NCI-H2227 (cell line): ENCODE measurements around the gene TTLL11.

ENCODE experiments used
- DNase-seq: peaks from one replicate; lab custom pipeline; 2025; ENCODE audit not compliant: unreplicated experiment; lab: John Stamatoyannopoulos, UW

Gene TTLL11

DNA sequence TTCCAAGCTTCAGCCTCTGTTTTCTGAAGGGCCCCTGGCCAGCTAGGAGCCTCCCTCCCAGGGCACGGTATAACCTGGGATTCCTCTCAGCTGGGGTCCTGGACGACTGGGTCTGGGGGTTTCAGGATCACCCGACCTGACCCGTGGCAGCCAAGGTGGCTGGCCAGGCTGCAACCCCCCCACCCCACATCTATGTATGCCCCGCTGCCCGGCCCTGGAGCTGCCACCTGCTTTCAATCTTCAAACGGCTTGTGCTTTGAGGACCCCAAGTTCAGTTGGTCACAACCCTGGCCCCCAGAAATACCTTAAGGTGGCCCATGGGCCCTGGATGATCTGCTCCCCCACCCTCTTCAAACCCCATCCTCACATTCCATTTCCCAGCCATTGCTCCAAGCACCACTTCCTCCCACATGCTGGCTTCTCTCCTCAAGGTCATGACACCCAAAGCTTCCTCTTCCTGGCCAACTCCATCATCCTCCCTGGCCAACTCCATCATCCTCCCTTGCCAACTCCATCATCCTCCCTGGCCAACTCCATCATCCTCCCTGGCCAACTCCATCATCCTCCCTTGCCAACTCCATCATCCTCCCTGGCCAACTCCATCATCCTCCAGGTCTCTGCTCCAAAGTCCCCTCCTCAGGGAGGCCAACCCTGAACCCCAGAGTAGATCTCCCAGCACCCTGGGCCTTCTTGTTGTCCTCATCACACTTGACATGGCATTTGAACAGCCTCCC lies 17.2 kb upstream of the TTLL11 start:
- no peak for DNase-seq

DNA sequence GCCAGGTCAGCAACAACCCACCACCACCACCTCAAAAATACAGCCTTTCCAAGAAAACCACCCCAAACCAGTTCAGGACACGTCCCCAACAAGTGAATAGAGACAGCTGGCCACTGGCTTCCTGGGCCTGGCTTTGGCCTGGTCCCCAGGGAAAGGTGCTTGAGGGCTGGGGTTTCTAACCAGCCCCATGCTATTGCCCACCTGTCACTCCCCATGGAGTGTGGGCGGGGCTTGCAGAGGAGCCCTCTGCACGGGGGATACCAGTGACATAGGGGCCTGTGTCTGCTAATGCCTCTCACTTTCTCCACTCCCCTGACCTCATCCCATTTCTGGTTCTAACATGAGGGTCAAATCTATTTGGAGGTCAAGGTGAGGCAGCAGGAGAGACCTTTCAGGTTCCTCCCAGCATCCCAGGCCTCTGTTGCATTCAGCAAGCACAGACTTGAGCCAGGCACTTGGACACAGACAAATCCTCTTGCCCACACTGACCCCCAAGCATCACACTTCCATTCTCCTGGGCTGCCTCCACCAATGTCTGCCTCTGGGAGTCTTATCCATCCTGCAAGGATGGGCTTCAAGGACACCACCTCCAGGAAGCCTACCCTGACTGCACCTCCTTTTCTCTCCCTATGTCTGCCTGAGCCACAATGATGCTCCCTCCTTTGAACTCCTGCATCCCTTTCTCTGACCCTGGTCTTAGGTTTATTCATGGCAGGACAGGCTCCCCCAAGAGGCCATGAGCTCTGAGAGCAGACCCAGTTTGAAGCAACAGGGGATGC lies 16.1 kb upstream of the TTLL11 start:
- no peak for DNase-seq

DNA sequence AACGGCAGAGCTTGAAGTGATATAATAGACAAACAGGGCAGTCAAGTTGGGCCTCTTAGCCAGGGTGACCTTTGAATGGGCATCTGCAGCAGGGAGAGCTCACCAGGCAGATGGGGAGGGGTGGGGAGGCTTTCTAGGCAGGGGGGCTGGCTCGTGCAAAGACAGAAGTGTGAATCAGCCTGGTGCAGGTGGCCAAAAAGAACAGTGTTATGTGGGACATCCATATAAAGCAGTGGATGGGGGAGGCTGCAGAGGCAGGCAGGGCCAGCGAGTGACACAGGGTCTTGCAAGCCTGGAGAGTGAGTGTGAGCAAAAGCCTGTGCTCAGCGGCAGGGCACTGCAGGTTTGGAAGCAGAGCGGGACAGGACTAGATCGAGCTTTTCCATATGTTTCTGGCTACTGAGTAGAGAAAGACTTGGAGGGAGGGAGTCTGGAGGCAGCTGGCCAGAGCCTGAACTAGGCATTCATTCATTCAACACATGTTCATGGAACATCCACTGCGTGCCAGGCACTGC lies 14.2 kb upstream of the TTLL11 start:
- DNase-seq = peak; percentile 21

DNA sequence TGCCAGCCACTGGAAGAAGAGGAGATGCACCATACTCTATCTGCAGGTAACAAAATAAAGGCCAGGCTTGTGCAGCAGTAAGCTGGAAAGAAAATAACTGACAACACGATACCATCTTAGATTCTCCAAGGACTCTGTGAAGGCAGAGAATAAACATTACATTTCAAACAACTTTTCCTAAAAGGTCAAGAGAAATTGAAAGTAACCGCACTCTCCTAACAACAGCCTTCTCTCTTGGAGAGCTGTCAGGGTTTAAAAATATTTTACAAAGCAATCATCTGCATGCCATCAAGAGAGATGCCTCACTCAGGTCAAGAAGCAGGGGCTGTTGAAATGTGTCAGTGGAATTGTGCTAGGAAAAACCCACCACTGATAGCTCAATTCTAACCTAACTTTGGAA lies 13.5 kb upstream of the TTLL11 start:
- DNase-seq = no peak

DNA sequence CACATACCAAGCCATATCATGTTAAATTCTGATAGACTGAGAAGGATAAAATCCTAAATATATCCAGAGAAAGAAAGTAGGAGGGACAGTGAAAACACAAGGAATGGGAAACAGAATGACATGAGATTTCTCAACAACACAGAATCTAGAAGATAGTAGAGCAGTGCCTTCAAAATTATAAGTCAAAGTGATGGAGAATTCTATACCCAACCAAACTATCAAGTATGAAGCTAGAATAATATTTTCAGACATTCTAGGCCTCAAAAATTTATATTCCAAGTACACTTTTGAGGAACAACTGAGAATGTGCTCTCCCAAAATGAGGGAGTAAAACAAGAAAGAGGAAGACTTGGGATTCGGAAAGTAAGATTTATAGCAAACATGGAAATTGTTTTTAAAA lies 10.9 kb upstream of the TTLL11 start:
- DNase-seq = no peak

DNA sequence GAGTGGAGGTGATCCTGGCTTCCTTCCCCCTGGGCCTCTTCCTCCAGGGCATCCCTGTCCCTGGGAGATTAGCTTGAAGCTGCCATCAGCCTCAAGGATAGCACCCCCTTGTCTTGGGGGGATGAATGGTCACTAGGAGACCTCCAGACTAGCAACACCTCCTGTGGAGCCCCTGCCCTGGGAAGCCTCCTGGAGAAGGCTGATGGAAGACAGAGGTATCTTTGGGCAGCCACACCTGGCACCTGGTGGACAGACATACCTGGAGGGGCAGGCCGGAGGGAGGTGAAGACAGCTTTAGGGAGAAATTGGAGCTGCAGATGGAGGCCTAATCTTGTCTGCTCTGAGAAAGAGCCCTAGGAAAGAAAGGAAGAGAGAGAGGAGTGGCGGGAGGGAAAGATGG lies 9.0 kb upstream of the TTLL11 start:
- DNase-seq = no peak

DNA sequence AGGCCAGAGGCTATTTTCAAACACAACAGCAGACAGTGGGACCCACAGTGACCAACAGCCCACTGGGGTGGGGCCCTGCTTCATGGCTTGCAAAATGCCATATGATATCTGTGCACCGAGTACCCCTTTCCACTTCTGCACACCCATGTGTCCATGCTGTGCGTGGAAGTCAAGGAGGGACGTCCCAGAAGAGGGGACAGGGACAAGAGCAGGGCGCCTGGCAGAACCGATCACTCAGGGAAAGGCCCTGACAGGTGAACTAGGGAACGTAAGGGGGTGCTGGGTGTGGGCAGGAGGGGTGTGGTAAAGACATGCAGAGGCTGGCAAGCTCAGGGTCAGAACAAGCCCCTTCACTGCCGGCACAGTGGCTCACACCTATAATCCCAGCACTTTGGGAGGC lies 7.6 kb upstream of the TTLL11 start:
- DNase-seq = no peak

DNA sequence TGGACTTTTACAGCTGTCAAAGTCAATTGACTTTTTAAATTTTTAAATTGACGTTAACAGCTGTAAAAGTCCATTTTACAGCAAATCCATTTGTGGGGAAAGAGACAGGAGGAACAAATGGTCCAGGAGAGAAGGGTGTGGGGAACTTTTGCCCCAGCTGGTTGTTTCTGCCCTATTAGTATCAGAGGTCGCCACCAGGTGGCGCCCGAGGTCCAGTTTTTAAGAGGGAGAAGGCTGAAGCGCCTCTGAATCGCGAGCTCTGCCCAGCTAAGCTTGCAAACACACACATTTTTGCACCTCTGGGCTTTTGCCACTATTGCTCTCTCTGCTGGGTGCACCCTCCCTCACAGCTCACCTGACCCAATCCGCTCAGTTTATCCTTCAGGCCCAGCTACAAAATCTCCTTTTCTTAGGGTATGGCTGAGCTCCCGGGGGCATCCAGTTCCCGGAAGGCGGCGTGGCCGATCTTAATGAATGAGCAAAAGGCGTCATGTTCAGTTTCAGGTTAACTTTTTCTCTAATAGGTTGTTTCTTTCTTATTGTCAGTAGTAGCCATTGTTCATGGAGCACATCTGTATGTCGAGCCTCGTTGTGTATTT lies 6.3 kb upstream of the TTLL11 start:
- DNase-seq = peak; percentile 82

DNA sequence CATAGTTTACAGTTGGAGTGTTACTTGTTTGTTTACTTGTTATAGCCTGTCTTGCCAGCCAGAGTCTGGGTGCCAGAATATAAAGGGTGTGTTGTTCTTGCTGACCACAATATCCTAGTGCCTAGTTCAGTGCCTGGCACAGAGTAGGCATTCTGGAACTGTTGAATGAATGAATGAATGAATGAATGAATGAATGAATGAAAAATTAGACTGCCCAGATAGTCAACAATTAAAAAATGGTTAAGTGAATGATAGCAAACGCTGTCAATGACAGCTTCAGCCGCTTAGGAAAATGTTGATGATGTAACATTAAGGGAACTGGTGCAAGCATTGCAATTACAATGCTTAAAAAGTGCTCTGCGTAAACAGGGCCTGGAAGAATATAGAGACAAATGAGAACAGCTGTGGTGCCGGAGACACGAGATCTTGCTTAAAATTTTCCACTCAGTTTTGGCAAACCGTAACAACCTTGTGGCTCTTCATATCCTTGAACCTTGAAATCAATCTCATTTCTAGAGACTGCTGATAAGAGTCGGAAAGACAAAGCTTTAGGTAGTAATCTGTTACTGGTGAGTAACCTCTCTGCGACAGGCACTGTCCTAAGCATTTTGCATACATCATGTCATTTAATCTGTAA lies 4.7 kb upstream of the TTLL11 start:
- no peak for DNase-seq

DNA sequence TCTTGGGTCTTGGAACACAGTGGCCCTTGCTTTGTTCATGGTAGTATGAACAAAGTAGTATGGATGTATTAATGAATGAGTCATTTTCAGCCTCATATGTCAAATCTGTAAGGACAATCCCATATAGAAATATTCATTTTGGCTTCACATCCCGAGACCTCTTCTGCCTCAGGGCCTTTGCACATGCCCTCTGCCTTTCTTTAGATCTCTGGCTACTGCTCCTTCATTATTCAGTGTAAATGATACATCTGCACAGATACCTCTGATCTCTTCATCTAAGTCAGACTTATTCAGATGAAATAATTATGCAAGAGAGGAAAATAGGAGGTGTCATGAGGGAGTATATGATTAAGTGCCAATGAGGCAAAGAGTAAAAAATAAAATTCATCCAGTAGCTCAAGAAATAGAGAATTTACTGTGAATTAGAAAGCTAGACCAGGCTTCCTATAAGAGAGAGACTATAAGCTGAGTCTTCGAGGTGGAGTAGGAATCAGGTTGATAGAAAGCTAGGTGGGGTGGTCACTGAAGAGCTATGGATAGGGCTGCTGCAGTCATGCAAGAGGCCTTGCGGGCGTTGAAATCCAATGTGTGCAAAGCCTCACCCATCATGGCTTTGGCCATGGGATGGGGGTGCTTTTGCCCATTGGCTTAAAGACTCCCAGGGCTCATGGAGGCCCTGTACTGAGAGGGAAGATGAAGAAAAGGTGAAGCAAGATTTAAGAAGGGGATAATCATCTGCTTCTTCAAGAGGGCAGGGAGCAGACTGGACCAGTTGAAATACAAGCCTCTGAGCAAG lies 3.7 kb upstream of the TTLL11 start:
- DNase-seq = no peak

DNA sequence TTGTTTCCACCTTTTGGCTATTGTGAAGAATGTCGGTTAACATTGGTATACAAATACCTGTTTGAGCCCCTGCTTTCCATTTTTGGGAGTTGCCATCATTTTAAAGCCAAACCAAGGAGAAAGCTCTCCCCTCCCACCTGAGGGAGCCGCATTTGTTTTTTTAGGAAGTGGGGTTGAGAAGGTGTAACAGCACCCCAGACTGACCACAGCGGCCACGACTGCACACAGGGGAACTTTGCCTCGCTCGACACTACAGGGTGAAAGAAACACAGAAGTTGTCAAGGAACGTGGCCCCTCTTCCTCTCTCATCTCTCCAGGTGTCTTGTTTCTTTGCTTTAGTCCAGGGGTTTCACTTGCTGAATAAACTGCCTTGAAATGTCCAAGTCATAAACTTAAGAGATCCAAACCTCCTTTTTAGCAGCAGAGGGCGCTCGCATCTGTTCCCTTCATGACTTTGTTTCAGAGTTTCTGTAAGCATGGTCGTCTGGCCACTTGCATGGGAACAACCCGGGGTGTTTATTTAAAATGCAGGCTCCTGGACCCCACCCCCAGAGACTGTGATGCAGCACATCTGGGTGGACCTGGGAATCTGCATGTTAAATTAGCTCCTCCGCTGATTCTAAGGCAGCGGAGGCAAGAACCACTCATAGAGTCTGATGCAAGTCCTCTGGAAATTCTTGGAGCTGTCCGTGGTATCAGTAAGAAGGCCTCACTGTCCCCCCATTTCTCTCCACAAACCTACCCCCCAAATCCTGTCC lies 2.1 kb upstream of the TTLL11 start:
- peak; percentile 66 for DNase-seq

DNA sequence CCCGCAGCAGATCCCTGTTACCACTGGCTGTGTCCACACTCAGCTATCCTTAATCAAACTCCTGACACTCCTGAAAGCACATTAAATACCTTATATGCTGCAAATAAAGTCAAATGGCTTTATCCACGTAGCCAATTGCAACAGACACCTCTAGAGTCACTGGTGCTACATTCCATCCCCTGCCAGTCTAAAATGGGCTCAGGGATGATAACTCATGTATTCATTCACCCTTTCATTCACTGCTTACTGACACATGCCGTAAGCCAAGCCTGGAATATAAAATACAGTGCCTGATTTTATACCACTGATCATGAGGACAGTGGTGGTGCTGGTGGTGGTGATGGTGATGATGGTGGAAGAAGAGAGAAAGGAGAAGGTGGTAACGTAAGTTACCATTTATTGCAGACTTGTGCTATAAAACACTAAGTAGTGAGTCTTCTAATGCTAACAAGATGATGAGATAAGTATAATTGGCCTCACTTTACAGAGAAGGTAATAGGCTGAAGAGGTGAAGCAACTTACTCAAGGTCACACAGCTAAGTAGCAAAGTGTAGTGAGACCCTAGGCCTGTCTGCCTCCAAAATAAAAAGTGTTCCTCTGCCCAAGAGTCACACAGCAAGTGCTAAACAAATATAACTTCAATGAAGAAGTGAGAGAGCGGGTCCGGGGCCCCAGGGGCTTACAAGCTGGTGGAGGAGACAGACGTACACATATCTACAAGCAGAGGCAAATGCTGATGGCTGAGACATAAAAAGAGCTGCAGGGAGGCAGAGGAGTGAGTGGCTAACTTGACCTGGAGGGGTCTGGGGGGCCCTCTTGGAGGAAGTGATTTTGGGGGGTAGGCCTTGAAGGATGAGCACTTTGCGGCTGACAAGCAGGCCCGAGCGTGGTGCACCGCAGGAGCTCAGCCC lies 1.2 kb downstream of the TTLL11 start:
- DNase-seq = no peak

DNA sequence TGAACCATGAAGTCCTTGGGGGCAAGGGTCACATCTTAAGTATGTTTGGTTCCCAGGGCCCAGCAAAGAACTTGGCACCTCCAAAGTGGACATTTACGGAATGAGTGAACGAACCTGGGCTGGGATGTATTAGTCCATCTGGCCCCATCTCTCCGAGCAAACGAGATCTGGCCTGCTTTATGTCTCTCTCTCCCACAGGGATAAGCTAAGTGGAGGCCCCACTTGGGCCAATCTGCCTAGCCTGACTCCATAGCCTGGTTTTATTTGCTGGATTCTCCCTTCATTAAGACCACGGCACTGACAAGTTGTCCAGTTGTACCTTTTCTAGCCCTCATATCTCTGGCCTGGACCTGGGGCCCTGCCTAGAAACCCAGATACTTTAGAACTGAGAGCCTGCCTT lies 2.1 kb downstream of the TTLL11 start:
- no peak for DNase-seq

DNA sequence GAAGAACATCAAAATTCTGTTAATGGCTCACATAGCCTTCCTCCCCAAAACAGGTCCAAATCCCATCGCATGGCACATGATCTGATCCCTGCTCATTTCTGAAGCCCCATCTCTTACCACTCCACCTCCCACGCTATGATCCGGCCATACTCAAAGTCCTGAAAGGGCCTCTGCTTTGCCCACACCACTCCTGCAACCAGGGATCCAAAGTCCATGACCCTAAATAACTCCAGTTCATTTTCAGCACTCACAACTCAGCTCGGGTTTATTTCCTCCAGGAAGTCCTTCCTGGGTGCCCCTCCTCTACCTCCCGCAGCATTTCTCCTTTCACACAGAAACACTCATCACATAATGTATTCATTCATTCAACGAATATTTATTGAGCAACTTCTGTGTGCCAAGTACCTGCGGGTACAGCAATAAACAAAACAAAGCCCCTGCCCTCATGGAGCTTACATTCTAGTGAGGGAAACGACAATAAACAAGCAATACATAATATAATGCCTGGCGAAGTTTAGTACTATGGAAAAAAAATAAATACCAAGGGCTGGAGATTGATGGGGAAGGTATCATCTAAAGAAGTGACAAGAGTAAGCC lies 2.7 kb downstream of the TTLL11 start:
- no peak for DNase-seq

DNA sequence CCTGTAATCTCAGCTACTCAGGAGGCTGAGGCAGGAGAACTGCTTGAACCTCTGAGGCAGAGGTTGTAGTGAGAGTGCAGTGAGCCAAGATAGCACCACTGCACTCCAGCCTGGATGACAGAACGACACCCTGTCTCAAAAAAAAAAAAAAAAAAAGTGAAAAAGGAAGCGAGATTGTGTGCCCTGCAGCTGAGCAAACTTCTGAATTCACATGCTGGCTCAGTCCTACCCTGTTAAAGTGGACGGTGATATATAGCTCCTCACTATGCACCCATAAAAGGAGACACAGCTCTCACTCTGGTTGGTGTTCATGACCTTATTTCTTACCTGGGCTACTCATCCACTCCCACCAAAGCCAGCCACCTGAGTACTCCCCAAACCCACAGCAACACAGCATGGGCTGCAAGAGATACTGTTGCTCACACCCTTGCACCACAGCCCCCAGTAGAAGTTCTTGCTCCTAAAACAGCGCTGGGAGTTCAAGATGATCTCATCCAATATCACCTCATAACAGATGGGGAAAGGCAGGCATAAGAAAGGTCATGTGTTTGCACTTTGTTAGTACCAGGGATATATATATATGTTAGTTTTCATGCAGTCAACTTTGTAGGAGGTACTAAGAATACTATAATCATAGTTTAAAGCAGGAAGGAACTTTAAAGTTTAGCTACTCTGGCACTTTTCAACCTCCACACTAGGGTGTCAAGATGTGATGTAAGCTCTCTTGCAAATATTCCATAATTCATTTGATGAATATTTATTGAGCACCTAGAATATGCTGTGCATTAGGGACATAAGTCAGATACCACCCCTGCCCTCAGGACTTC lies 4.0 kb downstream of the TTLL11 start:
- DNase-seq = no peak

DNA sequence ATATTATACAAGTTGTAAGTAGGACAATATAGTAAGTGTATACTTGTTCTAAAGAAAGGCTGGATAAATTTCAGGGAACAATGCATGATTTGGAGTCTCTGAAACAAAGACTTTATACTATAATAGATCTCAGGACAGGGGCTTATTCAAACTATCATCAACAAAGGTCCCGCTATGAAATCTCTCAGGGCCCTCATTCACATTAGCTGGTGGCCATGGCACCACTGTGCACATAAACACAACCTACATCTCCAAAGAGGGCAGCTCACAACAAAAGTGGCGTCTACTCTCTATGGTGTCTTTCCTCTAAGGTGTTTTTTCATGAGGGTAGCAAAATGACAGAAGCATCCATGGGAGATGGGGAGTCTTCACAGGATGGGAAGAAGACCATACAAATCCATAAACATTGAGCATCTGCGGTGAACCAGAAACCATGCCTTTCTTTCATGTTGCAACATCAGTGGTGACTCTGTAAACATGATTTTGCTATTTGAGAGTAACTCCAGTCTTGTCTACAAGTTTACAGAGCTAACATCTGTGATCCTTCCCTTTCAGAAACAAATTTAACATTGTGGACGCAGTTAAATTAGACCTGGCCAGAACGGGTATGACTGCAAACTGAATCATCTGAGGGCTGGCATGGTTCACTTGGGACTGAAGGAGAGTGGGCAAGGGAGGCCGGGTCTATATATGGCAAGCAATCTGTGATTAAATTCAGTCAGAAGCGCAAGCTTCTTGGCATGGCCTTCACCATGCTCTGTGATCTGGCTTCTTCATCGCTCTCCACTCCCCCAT lies 5.5 kb downstream of the TTLL11 start:
- no peak for DNase-seq

DNA sequence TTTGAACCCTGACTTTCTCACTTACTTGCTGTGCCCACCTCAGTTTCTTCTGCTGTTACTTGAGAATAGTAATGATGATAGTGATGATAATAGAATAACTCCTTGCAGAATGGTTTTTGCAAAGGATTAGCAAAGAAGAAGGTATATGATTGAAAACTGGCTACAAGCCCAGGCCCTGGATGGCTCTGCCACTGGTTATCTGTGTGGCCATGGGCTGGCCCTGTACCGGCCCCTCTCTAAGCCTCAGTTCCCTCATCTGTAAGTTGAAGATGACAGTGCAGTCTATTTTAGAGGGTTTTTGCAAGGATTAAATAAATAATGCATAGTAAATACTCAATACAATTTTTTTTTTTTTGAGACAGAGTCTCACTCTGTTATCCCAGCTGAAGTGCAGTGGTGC lies 6.2 kb downstream of the TTLL11 start:
- DNase-seq = no peak
